SK-N-SH treated with all-trans-retinoic acid at 6 μM for 48 hours (cell line): ENCODE measurements around the gene GPANK1.

Experiments
- ATAC-seq: fragments of 200-7000 bp; cut with Tn5 transposase; 3 replicates; pipeline ENCODE4 v1.9.1; 2020; ENCODE audit warnings: mild to moderate bottlenecking, moderate library complexity
- ARNTL ChIP-seq: fragments of 450-650 bp; formaldehyde crosslinking; IDR thresholded peaks from 2 replicates; pipeline ENCODE4 v1.5.0; 2020; ENCODE audit warnings: low read depth, mild to moderate bottlenecking, moderate library complexity, borderline replicate concordance
- BACH2 ChIP-seq: fragments of 250-450 bp; sonication (Bioruptor Pico); IDR thresholded peaks from 2 replicates; pipeline ENCODE4 v1.9.0; 2021; ENCODE audit warnings: mild to moderate bottlenecking, borderline replicate concordance
- CREB5 ChIP-seq: fragments of 250-450 bp; sonication (Bioruptor Pico); IDR thresholded peaks from 2 replicates; pipeline ENCODE4 v1.5.1; 2020; ENCODE audit warnings: low read depth, mild to moderate bottlenecking, moderate library complexity
- CSDC2 ChIP-seq: fragments of 250-450 bp; sonication (Bioruptor Pico); IDR thresholded peaks from 2 replicates; pipeline ENCODE4 v1.5.0; 2020; ENCODE audit warnings: mild to moderate bottlenecking, moderate library complexity
- CSRNP3 ChIP-seq: fragments of 250-450 bp; sonication (Bioruptor Pico); IDR thresholded peaks from 2 replicates; pipeline ENCODE4 v1.5.1; 2021; ENCODE audit warnings: mild to moderate bottlenecking, moderate library complexity
- ESRRG ChIP-seq: fragments of 250-450 bp; sonication (Bioruptor Pico); IDR thresholded peaks from 2 replicates; pipeline ENCODE4 v1.6.1; 2021; ENCODE audit warnings: mild to moderate bottlenecking
- GLIS3 ChIP-seq: fragments of 250-450 bp; sonication (Bioruptor Pico); IDR thresholded peaks from 2 replicates; pipeline ENCODE4 v1.5.0; 2020; ENCODE audit warnings: mild to moderate bottlenecking, moderate library complexity
- ISL1 ChIP-seq: fragments of 250-450 bp; sonication (Bioruptor Pico); IDR thresholded peaks from 2 replicates; pipeline ENCODE4 v2.1.2; 2022; ENCODE audit warnings: mild to moderate bottlenecking, moderate library complexity
- OSR1 ChIP-seq: fragments of 250-450 bp; sonication (Bioruptor Pico); IDR thresholded peaks from 2 replicates; pipeline ENCODE4 v1.8.0; 2022; ENCODE audit warnings: moderate library complexity, mild to moderate bottlenecking, inconsistent platforms
- RARB ChIP-seq: fragments of 250-450 bp; sonication (Bioruptor Pico); IDR thresholded peaks from 2 replicates; pipeline ENCODE4 v1.8.0; 2021; ENCODE audit warnings: mild to moderate bottlenecking, moderate library complexity
- SNAI2 ChIP-seq: fragments of 250-450 bp; sonication (Bioruptor Pico); IDR thresholded peaks from 2 replicates; pipeline ENCODE4 v1.5.0; 2020; ENCODE audit warnings: mild to moderate bottlenecking, moderate library complexity
- TOX ChIP-seq: fragments of 250-450 bp; sonication (Bioruptor Pico); IDR thresholded peaks from 2 replicates; pipeline ENCODE4 v1.8.0; 2021; ENCODE audit warnings: mild to moderate bottlenecking, moderate library complexity, borderline replicate concordance
- ZC3H10 ChIP-seq: fragments of 250-450 bp; sonication (Bioruptor Pico); IDR thresholded peaks from 2 replicates; pipeline ENCODE4 v1.5.1; 2021; ENCODE audit warnings: mild to moderate bottlenecking, moderate library complexity
- ZFP3 ChIP-seq: fragments of 250-450 bp; sonication (Bioruptor Pico); IDR thresholded peaks from 2 replicates; pipeline ENCODE4 v1.5.0; 2020; ENCODE audit warnings: mild to moderate bottlenecking, moderate library complexity
- ZFP30 ChIP-seq: fragments of 450-650 bp; formaldehyde crosslinking; IDR thresholded peaks from 2 replicates; pipeline ENCODE4 v1.5.0; 2022; ENCODE audit warnings: mild to moderate bottlenecking, moderate library complexity
- ZNF565 ChIP-seq: fragments of 450-650 bp; formaldehyde crosslinking; conservative IDR thresholded peaks from 2 replicates; pipeline ENCODE4 v1.5.0; 2020; ENCODE audit warnings: low read depth, mild to moderate bottlenecking, moderate library complexity
- ZNF70 ChIP-seq: fragments of 450-650 bp; formaldehyde crosslinking; IDR thresholded peaks from 2 replicates; pipeline ENCODE4 v1.5.0; 2020; ENCODE audit warnings: mild to moderate bottlenecking, moderate library complexity
- ZNF8 ChIP-seq: fragments of 450-650 bp; formaldehyde crosslinking; IDR thresholded peaks from 2 replicates; pipeline ENCODE4 v1.5.0; 2020; ENCODE audit warnings: mild to moderate bottlenecking, moderate library complexity
- TF ChIP-seq, protein P1 (sequence below): fragments of 250-450 bp; sonication (Bioruptor Pico); IDR thresholded peaks from 2 replicates; pipeline ENCODE4 v1.8.0; 2021; ENCODE audit warnings: low read depth, mild to moderate bottlenecking, moderate library complexity, borderline replicate concordance
- TF ChIP-seq, protein P2 (sequence below): fragments of 250-450 bp; sonication (Bioruptor Pico); IDR thresholded peaks from 2 replicates; pipeline ENCODE4 v1.8.0; 2020; ENCODE audit warnings: mild to moderate bottlenecking, moderate library complexity, borderline replicate concordance
- TF ChIP-seq, protein P3 (sequence below): fragments of 250-450 bp; sonication (Bioruptor Pico); IDR thresholded peaks from 2 replicates; pipeline ENCODE4 v1.5.0; 2020; ENCODE audit warnings: mild to moderate bottlenecking, moderate library complexity

Gene GPANK1

DNA sequence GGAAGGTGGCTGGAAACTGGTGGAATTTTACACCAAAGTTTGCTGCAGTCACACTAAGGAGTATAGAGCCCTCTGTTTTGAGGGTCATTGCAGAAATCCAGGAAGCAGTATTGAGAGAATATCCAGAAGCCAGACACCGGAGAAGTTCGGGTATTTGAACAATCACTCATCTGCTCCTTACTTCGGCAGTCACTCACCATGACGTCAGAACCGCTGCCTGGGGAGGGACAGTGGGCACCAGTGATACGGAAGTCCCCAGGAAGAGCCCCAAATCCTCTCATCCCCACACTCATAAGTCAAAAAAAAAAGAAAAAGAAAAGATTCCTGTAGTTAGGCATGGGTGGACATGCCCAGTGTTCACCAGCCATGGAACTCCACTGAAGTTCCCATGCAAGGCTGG is 12.1 kb upstream of the GPANK1 start:
- no peak for ATAC-seq
- TF ChIP-seq ARNTL (no peak), GLIS3 (CRISPR knock-in tag) (no peak), ZNF565 (no peak), RARB (CRISPR knock-in tag) (no peak), CSRNP3 (CRISPR knock-in tag) (no peak), BACH2 (CRISPR knock-in tag) (no peak), ISL1 (CRISPR knock-in tag) (no peak), OSR1 (no peak), SNAI2 (CRISPR knock-in tag) (no peak), TOX (CRISPR knock-in tag) (no peak), ZFP3 (no peak), ZNF70 (CRISPR knock-in tag) (no peak), CSDC2 (CRISPR knock-in tag) (no peak), CREB5 (no peak)
- TF ChIP-seq, protein P1, sequence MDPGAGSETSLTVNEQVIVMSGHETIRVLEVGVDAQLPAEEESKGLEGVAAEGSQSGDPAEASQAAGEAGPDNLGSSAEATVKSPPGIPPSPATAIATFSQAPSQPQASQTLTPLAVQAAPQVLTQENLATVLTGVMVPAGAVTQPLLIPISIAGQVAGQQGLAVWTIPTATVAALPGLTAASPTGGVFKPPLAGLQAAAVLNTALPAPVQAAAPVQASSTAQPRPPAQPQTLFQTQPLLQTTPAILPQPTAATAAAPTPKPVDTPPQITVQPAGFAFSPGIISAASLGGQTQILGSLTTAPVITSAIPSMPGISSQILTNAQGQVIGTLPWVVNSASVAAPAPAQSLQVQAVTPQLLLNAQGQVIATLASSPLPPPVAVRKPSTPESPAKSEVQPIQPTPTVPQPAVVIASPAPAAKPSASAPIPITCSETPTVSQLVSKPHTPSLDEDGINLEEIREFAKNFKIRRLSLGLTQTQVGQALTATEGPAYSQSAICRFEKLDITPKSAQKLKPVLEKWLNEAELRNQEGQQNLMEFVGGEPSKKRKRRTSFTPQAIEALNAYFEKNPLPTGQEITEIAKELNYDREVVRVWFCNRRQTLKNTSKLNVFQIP (CRISPR knock-in tag): no peak
- TF ChIP-seq, protein P2, sequence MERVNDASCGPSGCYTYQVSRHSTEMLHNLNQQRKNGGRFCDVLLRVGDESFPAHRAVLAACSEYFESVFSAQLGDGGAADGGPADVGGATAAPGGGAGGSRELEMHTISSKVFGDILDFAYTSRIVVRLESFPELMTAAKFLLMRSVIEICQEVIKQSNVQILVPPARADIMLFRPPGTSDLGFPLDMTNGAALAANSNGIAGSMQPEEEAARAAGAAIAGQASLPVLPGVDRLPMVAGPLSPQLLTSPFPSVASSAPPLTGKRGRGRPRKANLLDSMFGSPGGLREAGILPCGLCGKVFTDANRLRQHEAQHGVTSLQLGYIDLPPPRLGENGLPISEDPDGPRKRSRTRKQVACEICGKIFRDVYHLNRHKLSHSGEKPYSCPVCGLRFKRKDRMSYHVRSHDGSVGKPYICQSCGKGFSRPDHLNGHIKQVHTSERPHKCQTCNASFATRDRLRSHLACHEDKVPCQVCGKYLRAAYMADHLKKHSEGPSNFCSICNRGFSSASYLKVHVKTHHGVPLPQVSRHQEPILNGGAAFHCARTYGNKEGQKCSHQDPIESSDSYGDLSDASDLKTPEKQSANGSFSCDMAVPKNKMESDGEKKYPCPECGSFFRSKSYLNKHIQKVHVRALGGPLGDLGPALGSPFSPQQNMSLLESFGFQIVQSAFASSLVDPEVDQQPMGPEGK (CRISPR knock-in tag): no peak
- TF ChIP-seq, all 23 proteins: peak for 0

DNA sequence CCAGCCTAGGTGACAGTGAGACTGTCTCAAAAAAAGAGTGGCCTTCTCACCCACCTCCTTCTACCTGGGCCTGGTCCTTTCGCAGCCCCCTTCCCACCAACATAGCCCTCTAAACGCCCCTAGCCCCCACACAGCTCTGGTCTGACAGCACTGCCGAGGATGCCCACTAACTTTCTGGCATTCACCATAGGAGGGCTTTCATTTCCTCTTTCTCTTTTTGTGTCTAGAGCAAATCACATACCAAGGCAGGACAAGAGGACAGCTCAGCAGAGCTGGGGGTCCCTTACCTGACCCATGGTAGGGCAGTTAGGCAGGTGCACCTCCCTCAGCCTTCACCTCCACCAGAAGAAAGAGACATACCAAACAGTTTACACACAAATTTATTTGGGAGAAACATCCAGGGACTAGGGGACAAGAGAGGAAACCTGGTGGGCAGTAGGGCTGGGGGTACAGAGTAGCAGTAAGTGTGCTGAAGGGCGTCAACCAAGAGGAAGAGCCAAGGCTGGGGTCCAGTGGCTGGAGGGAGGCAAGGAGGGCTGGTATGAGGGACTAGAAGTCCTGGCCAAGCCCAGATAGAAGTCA is 11.6 kb upstream of the GPANK1 start:
- TF ChIP-seq OSR1 (no peak), ZNF70 (CRISPR knock-in tag) (no peak), BACH2 (CRISPR knock-in tag) (no peak), ESRRG (CRISPR knock-in tag) (no peak), ZFP30 (CRISPR knock-in tag) (no peak), ZFP3 (no peak), CREB5 (no peak), CSRNP3 (CRISPR knock-in tag) (no peak), RARB (CRISPR knock-in tag) (no peak), ZNF8 (CRISPR knock-in tag) (no peak)
- TF ChIP-seq, protein P1 (CRISPR knock-in tag): no peak

GRCh38 chr6:31669676-31670075 is 4.9 kb upstream of the GPANK1 start, which contains the start of gene LY6G5B:
TSS of gene LY6G5B (plus strand) at chr6:31669976. CDS start at chr6:31670951, 975 bp downstream.
- ATAC-seq: no peak

More for the DNA sequence above, 11.6 kb upstream of the GPANK1 start:
- ATAC-seq: no peak

More at GRCh38 chr6:31669676-31670075, 4.9 kb upstream of the GPANK1 start, which contains the start of gene LY6G5B:
- TF ChIP-seq, protein P3, sequence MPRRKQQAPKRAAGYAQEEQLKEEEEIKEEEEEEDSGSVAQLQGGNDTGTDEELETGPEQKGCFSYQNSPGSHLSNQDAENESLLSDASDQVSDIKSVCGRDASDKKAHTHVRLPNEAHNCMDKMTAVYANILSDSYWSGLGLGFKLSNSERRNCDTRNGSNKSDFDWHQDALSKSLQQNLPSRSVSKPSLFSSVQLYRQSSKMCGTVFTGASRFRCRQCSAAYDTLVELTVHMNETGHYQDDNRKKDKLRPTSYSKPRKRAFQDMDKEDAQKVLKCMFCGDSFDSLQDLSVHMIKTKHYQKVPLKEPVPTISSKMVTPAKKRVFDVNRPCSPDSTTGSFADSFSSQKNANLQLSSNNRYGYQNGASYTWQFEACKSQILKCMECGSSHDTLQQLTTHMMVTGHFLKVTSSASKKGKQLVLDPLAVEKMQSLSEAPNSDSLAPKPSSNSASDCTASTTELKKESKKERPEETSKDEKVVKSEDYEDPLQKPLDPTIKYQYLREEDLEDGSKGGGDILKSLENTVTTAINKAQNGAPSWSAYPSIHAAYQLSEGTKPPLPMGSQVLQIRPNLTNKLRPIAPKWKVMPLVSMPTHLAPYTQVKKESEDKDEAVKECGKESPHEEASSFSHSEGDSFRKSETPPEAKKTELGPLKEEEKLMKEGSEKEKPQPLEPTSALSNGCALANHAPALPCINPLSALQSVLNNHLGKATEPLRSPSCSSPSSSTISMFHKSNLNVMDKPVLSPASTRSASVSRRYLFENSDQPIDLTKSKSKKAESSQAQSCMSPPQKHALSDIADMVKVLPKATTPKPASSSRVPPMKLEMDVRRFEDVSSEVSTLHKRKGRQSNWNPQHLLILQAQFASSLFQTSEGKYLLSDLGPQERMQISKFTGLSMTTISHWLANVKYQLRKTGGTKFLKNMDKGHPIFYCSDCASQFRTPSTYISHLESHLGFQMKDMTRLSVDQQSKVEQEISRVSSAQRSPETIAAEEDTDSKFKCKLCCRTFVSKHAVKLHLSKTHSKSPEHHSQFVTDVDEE (CRISPR knock-in tag): no peak
- TF ChIP-seq CSRNP3 (CRISPR knock-in tag) (no peak), ARNTL (no peak), ZC3H10 (no peak), OSR1 (no peak)
- TF ChIP-seq, all 23 proteins: peak for 0
